HFF-Myc (cell line): ENCODE results near the gene SV2C.

Experiments used
- DNase-seq: peaks from one replicate; pipeline ENCODE4 v3.0.0-alpha.2; 2011; ENCODE audit warnings: low read depth; ENCODE audit errors: extremely low read depth
- H3K4me3 ChIP-seq: replicated peaks from 2 replicates; pipeline ENCODE4 v1.5.1; 2011; ENCODE audit warnings: low read depth, mild to moderate bottlenecking, control low read depth, low read length
- CTCF ChIP-seq: IDR thresholded peaks from 2 replicates; pipeline ENCODE4 v1.5.1; 2012; ENCODE audit warnings: mild to moderate bottlenecking, low read depth, low read length, control low read depth; ENCODE audit errors: missing control alignments

SV2C gene

DNA sequence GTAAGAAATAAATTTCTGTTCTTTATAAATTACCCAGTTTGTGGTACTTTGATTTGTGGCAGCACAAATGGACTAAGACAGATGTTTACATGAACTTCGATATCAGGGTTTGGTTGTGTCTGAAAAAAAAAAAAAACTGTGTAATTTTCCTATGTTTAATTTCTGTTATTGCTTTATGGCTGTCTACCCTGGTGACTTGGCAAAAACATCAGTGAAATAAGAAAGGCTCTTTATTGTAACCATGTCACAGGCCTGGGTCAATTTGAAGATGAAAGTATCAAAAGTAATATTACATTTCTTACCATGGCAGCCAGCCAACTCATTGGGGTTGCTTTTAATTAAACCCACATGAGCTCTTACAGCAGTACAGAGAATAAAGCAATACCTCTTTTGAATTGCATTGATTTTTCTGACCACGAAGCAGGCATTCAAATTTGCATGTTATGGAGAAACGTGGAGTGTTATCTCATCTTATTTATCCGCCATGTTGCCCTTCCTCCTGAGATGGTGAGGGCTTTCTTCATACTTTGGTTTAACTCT is 20.6 kb upstream of the SV2C start:
- TF ChIP-seq CTCF = no peak
- no peak for DNase-seq

GRCh38 chr5:76065258-76065657 is 17.9 kb upstream of the SV2C start:
- H3K4me3 ChIP-seq = no peak overlapping the region
- no peak for TF ChIP-seq CTCF
- DNase-seq = no peak

More for the DNA sequence above, 20.6 kb upstream of the SV2C start:
- H3K4me3 ChIP-seq = no peak overlapping the region

GRCh38 chr5:76069061-76069735 is 14.0 kb upstream of the SV2C start:
- TF ChIP-seq CTCF = no peak
- no peak for DNase-seq
- H3K4me3 ChIP-seq = no peak overlapping the region

GRCh38 chr5:76074487-76075065 is 8.6 kb upstream of the SV2C start:
- TF ChIP-seq CTCF = peak; percentile 25
- DNase-seq = no peak
- H3K4me3 ChIP-seq = no peak overlapping the region

DNA sequence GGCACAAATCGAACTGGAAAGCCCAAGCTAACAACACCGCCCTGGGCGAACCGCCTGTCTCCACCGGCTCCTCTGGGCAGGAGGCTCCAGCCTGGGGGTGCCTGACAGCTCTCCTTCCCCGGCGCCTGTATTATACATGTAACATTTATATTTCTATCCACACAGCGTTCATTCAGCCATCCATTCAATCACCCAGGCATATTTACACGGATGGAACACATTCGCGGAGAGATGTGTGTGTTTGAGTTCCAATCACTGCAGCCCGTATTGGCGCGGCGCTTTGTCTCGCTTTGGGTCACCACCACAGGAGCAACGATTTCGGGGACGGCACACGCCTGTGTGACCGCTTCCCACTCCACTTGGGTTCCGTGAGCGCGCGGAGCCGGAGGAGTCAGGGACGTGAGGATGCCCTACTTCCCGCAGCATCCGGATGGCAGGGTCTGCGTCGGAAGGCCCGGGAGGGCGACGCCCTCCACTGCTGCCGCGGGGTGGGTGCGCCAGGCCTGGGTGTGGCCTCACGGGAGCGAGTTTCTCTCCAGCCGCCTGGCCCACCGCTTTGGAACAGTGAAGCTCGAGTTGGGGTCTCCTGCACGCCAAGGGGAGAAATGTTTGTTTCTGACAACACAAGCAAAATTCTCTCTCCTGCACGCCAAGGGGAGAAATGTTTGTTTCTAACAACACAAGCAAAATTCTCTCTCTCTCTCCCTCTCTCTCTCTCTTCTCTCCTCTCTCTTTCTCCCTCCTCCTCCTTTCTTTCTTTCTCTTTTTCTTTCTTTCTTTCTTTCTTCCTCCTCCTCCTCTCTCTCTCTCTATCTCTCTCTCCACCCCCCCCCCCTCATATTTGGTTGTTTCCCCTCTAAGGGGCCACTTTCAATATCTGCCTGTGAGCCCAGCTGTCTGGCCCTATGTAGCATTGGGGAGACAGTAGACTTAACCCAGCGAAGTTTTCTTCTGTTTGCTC is 1.1 kb upstream of the SV2C start:
- no peak for DNase-seq
- no peak overlapping the region for H3K4me3 ChIP-seq
- TF ChIP-seq CTCF = no peak

GRCh38 chr5:76083555-76084495 is 642 bp downstream of the SV2C start:
- no peak overlapping the region for H3K4me3 ChIP-seq
- no peak for DNase-seq
- no peak for TF ChIP-seq CTCF
